Prostate gland (tissue), 2 donors: Measurements from ENCODE around the gene MOGAT2.

Source experiments
- POLR2AphosphoS5 ChIP-seq: sonication (generic); formaldehyde crosslinking; IDR thresholded peaks from one replicate; pipeline ENCODE4 v1.6.1; 2017; ENCODE audit warnings: antibody characterized with exemption
- TF ChIP-seq, protein P1 (sequence below), 4 experiments: fragments of 200-600 bp in 2 of 4; fragments of 450-650 bp in 2 of 4; sonication (generic) in 2 of 4; IDR thresholded peaks; 1 replicate in 3 of 4; 2 replicates in 1 of 4; pipeline ENCODE4 v1.5.1; 2016 to 2019; ENCODE audit warnings: antibody characterized with exemption in 4 of 4, mild to moderate bottlenecking in 2 of 4, moderate library complexity in 2 of 4

DNA sequence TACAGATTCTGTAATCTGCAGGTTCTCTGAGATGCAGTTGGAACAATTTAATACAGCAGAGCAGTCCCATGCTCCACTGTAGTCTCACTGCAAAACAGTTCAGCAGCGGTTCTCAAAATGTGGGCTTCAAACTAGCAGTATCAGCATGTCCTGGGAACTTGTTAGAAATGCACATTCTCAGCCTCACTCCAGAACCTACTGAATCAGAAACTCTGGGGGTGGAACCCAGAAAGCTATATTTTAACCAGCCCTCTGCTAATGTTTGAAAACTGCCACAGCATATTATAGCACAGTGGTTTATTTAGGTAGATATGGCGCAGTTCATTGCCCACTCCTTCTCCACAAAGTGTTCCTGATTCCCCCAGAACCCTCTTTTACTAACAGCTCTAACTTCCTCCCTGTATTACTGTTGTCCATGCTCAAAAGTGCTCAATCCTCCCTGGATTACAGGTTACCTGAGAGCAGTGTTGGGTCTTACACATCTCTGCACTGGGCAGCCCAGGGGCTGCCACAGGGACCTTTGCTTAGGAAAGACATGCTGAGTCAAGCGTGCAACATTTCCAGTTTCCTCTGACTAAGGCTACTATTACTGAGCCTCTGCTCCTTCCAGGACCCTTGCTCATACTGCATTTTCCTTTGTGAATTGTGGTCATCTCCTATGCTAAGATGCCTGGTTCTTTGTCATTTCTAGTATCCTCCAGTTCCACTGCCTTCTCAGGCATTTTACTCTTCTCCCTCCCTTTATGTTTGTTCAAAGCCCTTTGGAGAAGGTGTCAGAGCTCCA, 43.3 kb downstream of the MOGAT2 start:
- TF ChIP-seq, protein P1, sequence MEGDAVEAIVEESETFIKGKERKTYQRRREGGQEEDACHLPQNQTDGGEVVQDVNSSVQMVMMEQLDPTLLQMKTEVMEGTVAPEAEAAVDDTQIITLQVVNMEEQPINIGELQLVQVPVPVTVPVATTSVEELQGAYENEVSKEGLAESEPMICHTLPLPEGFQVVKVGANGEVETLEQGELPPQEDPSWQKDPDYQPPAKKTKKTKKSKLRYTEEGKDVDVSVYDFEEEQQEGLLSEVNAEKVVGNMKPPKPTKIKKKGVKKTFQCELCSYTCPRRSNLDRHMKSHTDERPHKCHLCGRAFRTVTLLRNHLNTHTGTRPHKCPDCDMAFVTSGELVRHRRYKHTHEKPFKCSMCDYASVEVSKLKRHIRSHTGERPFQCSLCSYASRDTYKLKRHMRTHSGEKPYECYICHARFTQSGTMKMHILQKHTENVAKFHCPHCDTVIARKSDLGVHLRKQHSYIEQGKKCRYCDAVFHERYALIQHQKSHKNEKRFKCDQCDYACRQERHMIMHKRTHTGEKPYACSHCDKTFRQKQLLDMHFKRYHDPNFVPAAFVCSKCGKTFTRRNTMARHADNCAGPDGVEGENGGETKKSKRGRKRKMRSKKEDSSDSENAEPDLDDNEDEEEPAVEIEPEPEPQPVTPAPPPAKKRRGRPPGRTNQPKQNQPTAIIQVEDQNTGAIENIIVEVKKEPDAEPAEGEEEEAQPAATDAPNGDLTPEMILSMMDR (IDR thresholded peaks at IDR 0.05), result no peak
- no peak for TF ChIP-seq POLR2AphosphoS5
